HCT116 (cell line): ENCODE data around the gene CTIF. TPM values are rescaled to one million over a fixed set of nuclear protein-coding genes. Genes with fewer than 3 reads are reported as not detected.

Experiments used
- ATAC-seq: fragments of 200-7000 bp; cut with Tn5 transposase; 2 replicates; pipeline ENCODE4 v1.9.1; 2020; ENCODE audit warnings: mild to moderate bottlenecking, moderate library complexity
- BruUV-seq: library from RNA; stranded (reverse); fragments of 400-500 nt; replicated peaks from 2 replicates; lab custom pipeline; 2021; lab: Mats Ljungman, UMichigan
- CTCF ChIA-PET: fragments of 300-600 bp; sonication (Branson Sonifier 250); formaldehyde crosslinking; loops from one replicate; lab custom pipeline; 2021; ENCODE audit warnings: antibody characterized with exemption; lab: Charles Lee
- POLR2A ChIA-PET: fragments of 300-600, 350-600 bp; sonication (Branson Sonifier 250); formaldehyde crosslinking; loops from one replicate; lab custom pipeline; 2021; ENCODE audit warnings: antibody characterized with exemption; lab: Charles Lee
- RAD21 ChIA-PET, 2 experiments: fragments of 300-600 bp; sonication (Branson Sonifier 250); formaldehyde crosslinking; loops; one replicate each; lab custom pipeline; 2023; ENCODE audit warnings: low total read pairs in 2 of 2; ENCODE audit not compliant: uncharacterized antibody in 2 of 2, unreplicated experiment in 2 of 2, low non-redundant PET in 1 of 2; lab: Charles Lee
- DNase-seq: peaks from one replicate; pipeline ENCODE4 v3.0.0-alpha.2; 2010; ENCODE audit warnings: low read depth, low spot score
- H2AFZ ChIP-seq: fragments of 200-600 bp; shearing (Covaris generic), sonication (generic); 2 replicates; pipeline ENCODE4 v1.6.1; 2017; ENCODE audit warnings: low read depth, mixed run types, mixed read lengths, antibody characterized with exemption, low read length; ENCODE audit not compliant: poor library complexity, severe bottlenecking
- H3K27ac ChIP-seq: 2 replicates; pipeline ENCODE4 v1.5.1; 2012; ENCODE audit warnings: low read depth, low read length
- H3K27me3 ChIP-seq: fragments of 200-600 bp; sonication (generic); 2 replicates; pipeline ENCODE4 v1.6.1; 2016; ENCODE audit warnings: mixed run types, low read length, mixed read lengths; ENCODE audit not compliant: insufficient read depth
- H3K36me3 ChIP-seq, 2 experiments: fragments of 200-500 bp in 1 of 2; fragments of 200-600 bp in 1 of 2; sonication (Bioruptor generic) in 1 of 2; sonication (generic) in 1 of 2; 2 replicates each; pipeline versions ENCODE4 v1.5.1 to v1.6.1; 2014 to 2016; ENCODE audit warnings: low read length in 2 of 2, inconsistent platforms in 1 of 2, mixed read lengths in 1 of 2, mixed run types in 1 of 2; ENCODE audit not compliant: insufficient read depth in 2 of 2, control insufficient read depth in 1 of 2
- H3K4me1 ChIP-seq, 2 experiments: fragments of 200-600 bp in 1 of 2; sonication (generic) in 1 of 2; 2 replicates each; pipeline versions ENCODE4 v1.5.1 to v1.6.1; 2012 to 2017; ENCODE audit warnings: low read length in 2 of 2, inconsistent platforms in 1 of 2, mild to moderate bottlenecking in 1 of 2, mixed read lengths in 1 of 2, mixed run types in 1 of 2, moderate library complexity in 1 of 2; ENCODE audit not compliant: insufficient read depth in 2 of 2, control insufficient read depth in 1 of 2
- H3K4me2 ChIP-seq: fragments of 200-600 bp; sonication (generic); 2 replicates; pipeline ENCODE4 v1.6.1; 2017; ENCODE audit warnings: mixed run types, low read length, mixed read lengths
- H3K4me3 ChIP-seq, 2 experiments: fragments of 200-600 bp in 1 of 2; sonication (generic) in 1 of 2; replicated peaks in 1 of 2; 2 replicates each; pipeline ENCODE4 v1.5.1; 2011 to 2016; ENCODE audit warnings: low read length in 2 of 2, control low read depth in 1 of 2, low read depth in 1 of 2, mild to moderate bottlenecking in 1 of 2, mixed read lengths in 1 of 2, mixed run types in 1 of 2
- H3K79me2 ChIP-seq: fragments of 200-600 bp; sonication (generic); 2 replicates; pipeline ENCODE4 v1.6.1; 2017; ENCODE audit warnings: mild to moderate bottlenecking, mixed run types, low read length, moderate library complexity, mixed read lengths; ENCODE audit not compliant: insufficient read depth
- H3K9ac ChIP-seq: fragments of 200-600 bp; sonication (generic); 2 replicates; pipeline ENCODE4 v1.6.1; 2016; ENCODE audit warnings: low read length, mixed read lengths
- H3K9me2 ChIP-seq: fragments of 200-600 bp; sonication (generic), shearing (Covaris generic); 2 replicates; pipeline ENCODE4 v1.6.1; 2017; ENCODE audit warnings: mixed run types, mild to moderate bottlenecking, moderate library complexity; ENCODE audit not compliant: insufficient read depth
- H3K9me3 ChIP-seq, 2 experiments: fragments of 200-500 bp in 1 of 2; fragments of 200-600 bp in 1 of 2; sonication (Bioruptor generic) in 1 of 2; sonication (generic) in 1 of 2; 2 replicates each; pipeline ENCODE4 v1.6.1; 2014 to 2017; ENCODE audit warnings: low read length in 2 of 2, mixed read lengths in 2 of 2, inconsistent platforms in 1 of 2, low read depth in 1 of 2, mild to moderate bottlenecking in 1 of 2, mixed run types in 1 of 2, moderate library complexity in 1 of 2; ENCODE audit not compliant: control insufficient read depth in 1 of 2, insufficient read depth in 1 of 2
- H4K20me1 ChIP-seq: fragments of 200-600 bp; sonication (generic), shearing (Covaris generic); 2 replicates; pipeline ENCODE4 v1.6.1; 2017; ENCODE audit warnings: mixed run types, mild to moderate bottlenecking, moderate library complexity; ENCODE audit not compliant: insufficient read depth
- CEBPB ChIP-seq: IDR thresholded peaks from 2 replicates; pipeline ENCODE4 v1.6.1; 2012; ENCODE audit warnings: low read depth
- CTCF ChIP-seq, 3 experiments: fragments of 200-600 bp in 1 of 3; sonication (generic) in 1 of 3; IDR thresholded peaks in 2 of 3; conservative IDR thresholded peaks in 1 of 3; 2 replicates each; pipeline ENCODE4 v1.5.1; 2012 to 2017; ENCODE audit warnings: low read depth in 2 of 3, low read length in 2 of 3, antibody characterized with exemption in 1 of 3, borderline replicate concordance in 1 of 3, control low read depth in 1 of 3, mild to moderate bottlenecking in 1 of 3, mixed read lengths in 1 of 3, mixed run types in 1 of 3, moderate library complexity in 1 of 3; ENCODE audit not compliant: insufficient read depth in 1 of 3
- ELF1 ChIP-seq: IDR thresholded peaks from 2 replicates; pipeline ENCODE4 v1.6.1; 2012; ENCODE audit warnings: low read depth, borderline replicate concordance
- EZH2 ChIP-seq: fragments of 200-600 bp; sonication (generic); IDR thresholded peaks from 2 replicates; pipeline ENCODE4 v1.6.1; 2017; ENCODE audit warnings: antibody characterized with exemption, mixed run types
- JUND ChIP-seq: IDR thresholded peaks from 2 replicates; pipeline ENCODE4 v1.6.1; 2012
- MAX ChIP-seq: IDR thresholded peaks from 2 replicates; pipeline ENCODE4 v1.6.1; 2012
- POLR2A ChIP-seq: IDR thresholded peaks from 2 replicates; pipeline ENCODE4 v1.7.0; 2011; ENCODE audit warnings: borderline replicate concordance; ENCODE audit not compliant: insufficient read depth, insufficient read length; ENCODE audit errors: extremely low read depth
- POLR2AphosphoS5 ChIP-seq: IDR thresholded peaks from 2 replicates; pipeline ENCODE4 v1.6.1; 2011; ENCODE audit warnings: mild to moderate bottlenecking, low read depth, low read length, moderate library complexity
- RAD21 ChIP-seq: IDR thresholded peaks from 2 replicates; pipeline ENCODE4 v1.6.1; 2012; ENCODE audit warnings: low read depth, mild to moderate bottlenecking
- SIN3A ChIP-seq: IDR thresholded peaks from 2 replicates; pipeline ENCODE4 v1.6.1; 2012; ENCODE audit warnings: low read depth
- SP1 ChIP-seq: IDR thresholded peaks from 2 replicates; pipeline ENCODE4 v1.6.1; 2012; ENCODE audit warnings: low read depth
- YY1 ChIP-seq: IDR thresholded peaks from 2 replicates; pipeline ENCODE4 v1.6.1; 2011; ENCODE audit warnings: low read length, low read depth, moderate library complexity, mild to moderate bottlenecking; ENCODE audit not compliant: insufficient replicate concordance; ENCODE audit errors: extremely low read depth
- ZBTB33 ChIP-seq: IDR thresholded peaks from 2 replicates; pipeline ENCODE4 v1.6.1; 2011; ENCODE audit warnings: mild to moderate bottlenecking, low read length, moderate library complexity; ENCODE audit not compliant: insufficient replicate concordance; ENCODE audit errors: extremely low read depth
- ZFX ChIP-seq: fragments of 450-650 bp; IDR thresholded peaks from 2 replicates; pipeline ENCODE4 v1.6.1; 2017
- ZNF274 ChIP-seq: fragments of 200-500 bp; sonication (Bioruptor generic); IDR thresholded peaks from 2 replicates; pipeline ENCODE4 v1.6.1; 2014; ENCODE audit warnings: mild to moderate bottlenecking, low read depth, low read length, inconsistent platforms
- intact Hi-C: fragments of 100-400 bp; cut with micrococcal nuclease; formaldehyde crosslinking; loops from 2 replicates; pipeline ENCODE4 v1.10.0; 2022
- total RNA-seq: library from RNA; stranded (reverse); gene quantifications from one replicate; pipeline ENCODE4 v1.2.1, GENCODE V29; 2021; ENCODE audit not compliant: unreplicated experiment

CTIF gene
- total RNA-seq, 1 experiment from 2014 or later = 19.7 TPM

- no peaks in the 10 kb centered on the region for H3K27me3 ChIP-seq
- peak; percentile 82 to 98 (median 86) for TF ChIP-seq CTCF (IDR thresholded peaks at IDR 0.05 in 2 of 3, conservative IDR thresholded peaks at IDR 0.05 in 1 of 3; ENCODE audit: borderline replicate concordance in 1 of 3, insufficient read depth in 1 of 3, low read depth in 2 of 3, low read length in 2 of 3)
- no peak for TF ChIP-seq POLR2AphosphoS5
- no peak for TF ChIP-seq YY1
- no peak for TF ChIP-seq EZH2
- no peak for TF ChIP-seq ZFX
- no peak for TF ChIP-seq ZBTB33
- no peak for TF ChIP-seq SIN3A
- no peak for TF ChIP-seq MAX
- TF ChIP-seq JUND = no peak
- TF ChIP-seq ELF1 = no peak
- no peak for TF ChIP-seq POLR2A
- TF ChIP-seq ZNF274 = no peak
- TF ChIP-seq RAD21 = peak; percentile 92
- no peak for TF ChIP-seq SP1
- TF ChIP-seq CEBPB = no peak
- DNase-seq (no peak), ATAC-seq (peak; percentile 95)
- BruUV-seq = no TSS peak
- CTCF ChIA-PET = interaction anchor here (0.6 to 1.6 kb wide), 10 partner anchors 14 to 461 kb away, joined by 3 to 9 read pairs (median 3); no protein-coding TSS in a partner anchor
- no peaks in the 10 kb centered on the region for H4K20me1 ChIP-seq
- no peak overlapping the region; the same call in 1 of the 2 replicates for H3K27ac ChIP-seq
- H3K4me2 ChIP-seq = peak overlapping the region; percentile 3; the same call in 1 of the 2 replicates
- H3K4me3 ChIP-seq = no peak overlapping the region
- H3K9me3 ChIP-seq = no peaks in the 10 kb centered on the region
- no peaks in the 10 kb centered on the region for H3K79me2 ChIP-seq
- no peaks in the 10 kb centered on the region for H3K36me3 ChIP-seq
- RAD21 ChIA-PET = interaction anchor here (0.5 to 1.5 kb wide), 6 partner anchors 136 to 402 kb away, joined by 3 read pairs; no protein-coding TSS in a partner anchor
- POLR2A ChIA-PET = no interaction called here
- no peaks in the 10 kb centered on the region for H3K9me2 ChIP-seq
- no peak overlapping the region for H3K9ac ChIP-seq
- intact Hi-C loops = loop anchor here (1.0 to 10.0 kb wide), 5 partner anchors 136 to 462 kb away; no protein-coding TSS in a partner anchor
- peaks cover 5 to 12% of the 10 kb centered on the region in 2 experiments; a peak in 3 of 4 replicates for H3K4me1 ChIP-seq
- H2AFZ ChIP-seq = no peak overlapping the region
Measured at GRCh38 chr18:48777026-48777743, 238.4 kb downstream of the CTIF start.
